ENCODE results near the gene XKR3. TPM values are rescaled to one million over a fixed set of nuclear protein-coding genes. Genes with fewer than 3 reads are reported as not detected.
"Not testable (repeated sequence)": the region's sequence is repeated elsewhere in the genome, so short reads cannot be mapped to it uniquely, and the experiment has no call there.

Gene XKR3
- not detected in 2 replicates for total RNA-seq

- no peak within 1 kb of the TSS for H3K27ac ChIP-seq (ENCODE audit: low read depth, low read length)
- no peak for DNase-seq (ENCODE audit: insufficient read length, low spot score, missing footprints)
Measured at GRCh38 chr22:16824716-16825687, at the start of gene XKR3. Gene XKR3 (minus strand): TSS chr22:16825411. CDS start chr22:16808073, 17,338 bp downstream.

GRCh38 chr22:16869640-16870039 is 44.4 kb upstream of the XKR3 start:
- H3K4me3 ChIP-seq (ENCODE audit: insufficient read depth, low read length); H3K79me2 ChIP-seq (ENCODE audit: insufficient read depth, low read length); H3K36me3 ChIP-seq (ENCODE audit: insufficient read depth, low read length); H3K27ac ChIP-seq (ENCODE audit: low read depth, low read length); H3K9me3 ChIP-seq (ENCODE audit: low read depth, low read length); H4K20me1 ChIP-seq (ENCODE audit: insufficient read depth, low read length); H3K27me3 ChIP-seq (ENCODE audit: insufficient read depth, low read length); H2AFZ ChIP-seq (ENCODE audit: low read length); H3K4me1 ChIP-seq (ENCODE audit: insufficient read depth, low read length); DNase-seq (ENCODE audit: insufficient read length, low spot score, missing footprints); H3K4me2 ChIP-seq (ENCODE audit: insufficient read depth, low read length): not testable (repeated sequence)

More at GRCh38 chr22:16824716-16825687, at the start of gene XKR3:
- Histone ChIP-seq H3K36me3 (ENCODE audit: insufficient read depth, low read length) (no peaks in the 10 kb centered on the region), H2AFZ (ENCODE audit: low read length) (no peak within 1 kb of the TSS), H3K79me2 (ENCODE audit: insufficient read depth, low read length) (no peaks in the 10 kb centered on the region), H4K20me1 (ENCODE audit: insufficient read depth, low read length) (no peaks in the 10 kb centered on the region), H3K9me3 (ENCODE audit: low read depth, low read length) (peaks cover 1% of the 10 kb centered on the region), H3K4me1 (ENCODE audit: insufficient read depth, low read length) (no peaks in the 10 kb centered on the region), H3K4me2 (ENCODE audit: insufficient read depth, low read length) (no peak within 1 kb of the TSS), H3K4me3 (ENCODE audit: insufficient read depth, low read length) (no peak within 1 kb of the TSS), H3K27me3 (ENCODE audit: insufficient read depth, low read length) (no peaks in the 10 kb centered on the region)
- TF ChIP-seq CTCF (IDR thresholded peaks at IDR 0.05; ENCODE audit: extremely low read depth, low read depth, low read length), result no peak

GRCh38 chr22:16866167-16866566 is 41.0 kb upstream of the XKR3 start:
- H3K27me3 ChIP-seq (ENCODE audit: insufficient read depth, low read length), result no peaks in the 10 kb centered on the region
- no peak overlapping the region for H3K4me3 ChIP-seq (ENCODE audit: insufficient read depth, low read length)
- H3K79me2 ChIP-seq (ENCODE audit: insufficient read depth, low read length), result no peaks in the 10 kb centered on the region
- DNase-seq (ENCODE audit: insufficient read length, low spot score, missing footprints), result no peak
- no peak overlapping the region for H3K27ac ChIP-seq (ENCODE audit: low read depth, low read length)
- H3K4me1 ChIP-seq (ENCODE audit: insufficient read depth, low read length), result no peaks in the 10 kb centered on the region
- no peak for TF ChIP-seq CTCF (IDR thresholded peaks at IDR 0.05; ENCODE audit: extremely low read depth, low read depth, low read length)
- H3K36me3 ChIP-seq (ENCODE audit: insufficient read depth, low read length), result no peaks in the 10 kb centered on the region
- H3K9me3 ChIP-seq (ENCODE audit: low read depth, low read length), result no peaks in the 10 kb centered on the region
- no peak overlapping the region for H2AFZ ChIP-seq (ENCODE audit: low read length)
- no peaks in the 10 kb centered on the region for H4K20me1 ChIP-seq (ENCODE audit: insufficient read depth, low read length)
- H3K4me2 ChIP-seq (ENCODE audit: insufficient read depth, low read length), result no peak overlapping the region

- not testable (repeated sequence) for H3K36me3 ChIP-seq (ENCODE audit: insufficient read depth, low read length); H3K9me3 ChIP-seq (ENCODE audit: low read depth, low read length); H3K79me2 ChIP-seq (ENCODE audit: insufficient read depth, low read length); H3K4me1 ChIP-seq (ENCODE audit: insufficient read depth, low read length); H3K4me3 ChIP-seq (ENCODE audit: insufficient read depth, low read length); H4K20me1 ChIP-seq (ENCODE audit: insufficient read depth, low read length); H3K4me2 ChIP-seq (ENCODE audit: insufficient read depth, low read length); DNase-seq (ENCODE audit: insufficient read length, low spot score, missing footprints); H3K27ac ChIP-seq (ENCODE audit: low read depth, low read length); H2AFZ ChIP-seq (ENCODE audit: low read length); H3K27me3 ChIP-seq (ENCODE audit: insufficient read depth, low read length)
Measured at GRCh38 chr22:16856851-16857250, 31.6 kb upstream of the XKR3 start.

GRCh38 chr22:16854631-16855030 is 29.4 kb upstream of the XKR3 start:
- Histone ChIP-seq H3K9me3 (ENCODE audit: low read depth, low read length) (no peaks in the 10 kb centered on the region), H4K20me1 (ENCODE audit: insufficient read depth, low read length) (no peaks in the 10 kb centered on the region), H3K36me3 (ENCODE audit: insufficient read depth, low read length) (no peaks in the 10 kb centered on the region), H3K4me1 (ENCODE audit: insufficient read depth, low read length) (no peaks in the 10 kb centered on the region), H3K27me3 (ENCODE audit: insufficient read depth, low read length) (no peaks in the 10 kb centered on the region), H3K4me2 (ENCODE audit: insufficient read depth, low read length) (no peak overlapping the region), H3K4me3 (ENCODE audit: insufficient read depth, low read length) (no peak overlapping the region), H3K79me2 (ENCODE audit: insufficient read depth, low read length) (no peaks in the 10 kb centered on the region), H2AFZ (ENCODE audit: low read length) (no peak overlapping the region), H3K27ac (ENCODE audit: low read depth, low read length) (no peak overlapping the region)
- no peak for DNase-seq (ENCODE audit: insufficient read length, low spot score, missing footprints)
- no peak for TF ChIP-seq CTCF (IDR thresholded peaks at IDR 0.05; ENCODE audit: extremely low read depth, low read depth, low read length)

- H3K9me3 ChIP-seq (ENCODE audit: low read depth, low read length); H3K4me2 ChIP-seq (ENCODE audit: insufficient read depth, low read length); H3K36me3 ChIP-seq (ENCODE audit: insufficient read depth, low read length); H4K20me1 ChIP-seq (ENCODE audit: insufficient read depth, low read length); H3K4me1 ChIP-seq (ENCODE audit: insufficient read depth, low read length); H3K4me3 ChIP-seq (ENCODE audit: insufficient read depth, low read length); DNase-seq (ENCODE audit: insufficient read length, low spot score, missing footprints); H3K27ac ChIP-seq (ENCODE audit: low read depth, low read length); H3K27me3 ChIP-seq (ENCODE audit: insufficient read depth, low read length); H2AFZ ChIP-seq (ENCODE audit: low read length); H3K79me2 ChIP-seq (ENCODE audit: insufficient read depth, low read length): not testable (repeated sequence)
Measured at GRCh38 chr22:16851268-16851996, 26.2 kb upstream of the XKR3 start.
